ENCODE measurements around the gene RND1. TPM values are rescaled to one million over a fixed set of nuclear protein-coding genes. Genes with fewer than 3 reads are reported as not detected.
"Not testable (repeated sequence)": the region's sequence is repeated elsewhere in the genome, so short reads cannot be mapped to it uniquely, and the experiment has no call there.

The RND1 gene
- total RNA-seq = 1 to 10 TPM; 1.1 to 3.5 (median 2.4) TPM
- long read RNA-seq, donor 1, partial matches to known transcripts = 0 of 1 reads
- long read RNA-seq, donor 1, other reads (novel, unspliced or antisense) = 0 of 1 reads
- long read RNA-seq, donor 2 = 0 reads

DNA sequence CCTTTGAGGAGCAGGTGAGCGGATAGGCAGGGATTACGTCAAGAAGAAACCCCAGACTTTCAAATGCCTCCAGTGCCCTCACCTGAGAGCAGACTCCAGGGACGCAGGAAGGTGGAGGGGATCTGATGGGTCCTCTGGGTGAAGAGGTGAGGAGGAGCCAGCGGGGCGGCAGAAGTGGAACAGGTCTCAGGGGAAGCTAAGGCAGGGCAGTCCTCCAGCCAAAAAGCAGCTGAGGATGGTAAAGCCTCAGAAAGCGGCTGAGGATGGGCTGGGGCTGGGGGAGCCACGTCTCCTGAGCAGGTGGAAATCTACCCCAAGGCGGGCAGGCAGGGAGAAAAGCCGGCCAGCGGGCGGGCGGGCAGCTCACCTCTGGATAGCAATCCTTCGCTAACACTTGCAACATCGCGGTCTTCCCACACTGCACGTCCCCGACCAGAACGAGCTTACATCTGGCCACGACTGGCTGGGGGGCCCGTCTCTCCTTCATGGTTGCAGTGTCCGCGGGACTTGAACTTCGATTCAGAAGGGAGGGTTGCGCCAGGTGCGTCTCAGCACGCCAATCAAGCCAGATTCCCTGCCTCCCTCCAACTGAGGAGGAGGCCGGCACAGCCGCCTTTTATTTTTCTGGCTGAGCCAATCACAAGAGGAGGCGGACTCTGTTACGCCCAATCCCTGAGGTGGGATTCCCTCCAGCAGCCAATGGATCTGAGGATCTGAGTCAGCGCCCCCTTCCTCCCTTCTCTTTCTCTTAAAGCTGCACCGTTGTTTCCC lies at the start of gene RND1:
Gene RND1, minus strand, starts transcription at position 590 of the 771 bp plus-strand sequence. Its CDS starts 103 bp downstream, at position 487.
- intact Hi-C loops (cut with DNase I, micrococcal nuclease) = no loop called here

DNA sequence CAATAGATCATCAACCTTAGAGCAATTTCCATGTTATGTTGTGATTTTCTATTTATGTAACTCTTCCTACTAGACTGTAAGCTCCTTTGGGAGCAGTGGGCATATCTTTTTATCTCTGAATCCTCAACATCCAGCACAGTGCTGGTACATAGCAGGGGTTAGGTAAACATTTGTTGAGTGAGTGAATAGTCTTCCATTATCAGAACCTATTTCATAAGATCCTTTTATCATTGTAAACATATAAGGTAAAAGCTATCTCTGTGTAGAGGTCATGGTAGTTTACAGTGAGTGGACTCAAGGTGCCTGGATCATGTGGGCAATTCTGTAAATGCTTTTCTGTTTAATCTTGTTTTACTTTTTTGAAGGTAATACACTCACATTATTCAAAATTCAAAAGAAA lies 44.5 kb upstream of the RND1 start:
- TF ChIP-seq, protein P1, sequence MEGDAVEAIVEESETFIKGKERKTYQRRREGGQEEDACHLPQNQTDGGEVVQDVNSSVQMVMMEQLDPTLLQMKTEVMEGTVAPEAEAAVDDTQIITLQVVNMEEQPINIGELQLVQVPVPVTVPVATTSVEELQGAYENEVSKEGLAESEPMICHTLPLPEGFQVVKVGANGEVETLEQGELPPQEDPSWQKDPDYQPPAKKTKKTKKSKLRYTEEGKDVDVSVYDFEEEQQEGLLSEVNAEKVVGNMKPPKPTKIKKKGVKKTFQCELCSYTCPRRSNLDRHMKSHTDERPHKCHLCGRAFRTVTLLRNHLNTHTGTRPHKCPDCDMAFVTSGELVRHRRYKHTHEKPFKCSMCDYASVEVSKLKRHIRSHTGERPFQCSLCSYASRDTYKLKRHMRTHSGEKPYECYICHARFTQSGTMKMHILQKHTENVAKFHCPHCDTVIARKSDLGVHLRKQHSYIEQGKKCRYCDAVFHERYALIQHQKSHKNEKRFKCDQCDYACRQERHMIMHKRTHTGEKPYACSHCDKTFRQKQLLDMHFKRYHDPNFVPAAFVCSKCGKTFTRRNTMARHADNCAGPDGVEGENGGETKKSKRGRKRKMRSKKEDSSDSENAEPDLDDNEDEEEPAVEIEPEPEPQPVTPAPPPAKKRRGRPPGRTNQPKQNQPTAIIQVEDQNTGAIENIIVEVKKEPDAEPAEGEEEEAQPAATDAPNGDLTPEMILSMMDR (IDR thresholded peaks at IDR 0.05) = no peak
- H3K4me1 ChIP-seq (ENCODE audit: low read depth) = no peaks in the 10 kb centered on the region
- ATAC-seq (no peak), DNase-seq (no peak)
- no peaks in the 10 kb centered on the region for H3K36me3 ChIP-seq (ENCODE audit: low read depth)
- H3K9me3 ChIP-seq = no peaks in the 10 kb centered on the region
- intact Hi-C loops (cut with DNase I, micrococcal nuclease) = no loop called here
- no peak overlapping the region for H3K4me3 ChIP-seq

More for the DNA sequence above, at the start of gene RND1:
- TF ChIP-seq, protein P1 (IDR thresholded peaks at IDR 0.05) = no peak
- Histone ChIP-seq H3K36me3 (ENCODE audit: low read depth) (no peaks in the 10 kb centered on the region), H3K4me1 (ENCODE audit: low read depth) (peaks cover 14% of the 10 kb centered on the region), H3K4me3 (peak within 1 kb of the TSS; percentile 7), H3K9me3 (no peaks in the 10 kb centered on the region)
- DNase-seq (peak; percentile 86 to 93 (median 87)), ATAC-seq (peak; percentile 95)

DNA sequence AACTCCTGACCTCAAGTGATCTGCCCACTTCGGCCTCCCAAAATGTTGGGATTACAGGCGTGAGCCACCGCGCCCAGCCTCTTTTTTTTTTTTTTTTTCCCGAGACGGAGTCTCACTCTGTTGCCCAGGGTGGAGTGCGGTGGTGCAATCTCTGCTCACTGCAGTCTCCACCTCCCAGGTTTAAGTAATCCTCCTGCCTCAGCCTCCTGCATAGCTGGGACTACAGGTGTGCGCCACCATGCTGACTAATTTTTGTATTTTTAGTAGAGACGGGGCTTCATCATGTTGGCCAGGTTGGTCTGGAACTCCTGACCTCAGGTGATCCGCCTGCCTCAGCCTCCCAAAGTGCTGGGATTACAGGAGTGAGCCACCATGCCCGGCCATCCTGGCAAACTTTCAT lies 44.0 kb upstream of the RND1 start:
- H3K4me3 ChIP-seq; intact Hi-C loops (cut with DNase I, micrococcal nuclease); H3K9me3 ChIP-seq; H3K36me3 ChIP-seq (ENCODE audit: low read depth); ATAC-seq; DNase-seq; H3K4me1 ChIP-seq (ENCODE audit: low read depth): not testable (repeated sequence)

DNA sequence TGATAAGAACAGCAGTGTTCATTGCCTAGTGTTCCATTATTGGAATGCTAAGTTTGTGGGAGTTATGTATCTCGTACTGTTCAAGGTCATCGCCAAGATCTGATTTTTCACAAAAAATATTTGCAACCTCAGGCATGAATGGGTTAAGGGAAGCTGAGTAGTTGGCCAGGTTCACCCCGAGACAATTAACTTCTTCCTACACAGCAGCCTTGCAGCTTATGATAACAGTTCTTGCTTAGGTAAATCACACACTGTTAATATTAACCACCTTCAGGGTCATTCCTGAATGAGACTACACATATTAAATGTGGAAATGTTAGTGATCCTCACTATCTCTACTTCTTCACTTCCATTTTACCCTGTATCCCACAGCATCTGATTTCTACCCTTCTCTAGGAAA lies 41.6 kb upstream of the RND1 start:
- TF ChIP-seq, protein P1 (IDR thresholded peaks at IDR 0.05) = no peak
- Histone ChIP-seq H3K36me3 (ENCODE audit: low read depth) (no peaks in the 10 kb centered on the region), H3K9me3 (no peaks in the 10 kb centered on the region), H3K4me3 (no peak overlapping the region), H3K4me1 (ENCODE audit: low read depth) (no peaks in the 10 kb centered on the region)
- DNase-seq (no peak), ATAC-seq (no peak)
- intact Hi-C loops (cut with DNase I, micrococcal nuclease) = no loop called here

DNA sequence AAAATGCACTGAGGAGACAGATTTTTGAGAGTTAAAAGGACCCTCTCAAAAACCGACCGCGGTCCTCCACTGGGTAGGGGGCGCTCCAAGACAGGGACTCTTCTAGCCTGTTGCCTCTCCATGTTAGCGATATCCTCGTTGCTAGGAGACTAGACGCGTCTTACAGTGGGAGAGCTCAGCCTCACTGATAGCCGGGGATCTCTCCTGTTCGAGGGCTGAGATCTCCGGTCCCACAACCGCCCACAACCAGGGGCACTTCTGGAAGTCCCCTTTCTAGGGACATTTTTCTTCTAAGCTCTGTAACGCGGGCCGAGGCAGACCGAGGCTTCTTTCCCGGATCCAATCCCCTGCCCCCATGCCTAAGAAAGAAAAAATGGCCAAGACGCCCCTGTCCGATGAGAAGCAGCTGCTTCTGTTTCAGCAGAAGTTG lies 38.3 kb upstream of the RND1 start:
- Histone ChIP-seq H3K9me3 (no peaks in the 10 kb centered on the region), H3K36me3 (ENCODE audit: low read depth) (no peaks in the 10 kb centered on the region), H3K4me3 (no peak overlapping the region), H3K4me1 (ENCODE audit: low read depth) (no peaks in the 10 kb centered on the region)
- DNase-seq (peak; percentile 72 to 86 (median 76)), ATAC-seq (peak; percentile 95)
- intact Hi-C loops (cut with DNase I, micrococcal nuclease) = no loop called here
- TF ChIP-seq, protein P1 (IDR thresholded peaks at IDR 0.05) = peak; percentile 32

DNA sequence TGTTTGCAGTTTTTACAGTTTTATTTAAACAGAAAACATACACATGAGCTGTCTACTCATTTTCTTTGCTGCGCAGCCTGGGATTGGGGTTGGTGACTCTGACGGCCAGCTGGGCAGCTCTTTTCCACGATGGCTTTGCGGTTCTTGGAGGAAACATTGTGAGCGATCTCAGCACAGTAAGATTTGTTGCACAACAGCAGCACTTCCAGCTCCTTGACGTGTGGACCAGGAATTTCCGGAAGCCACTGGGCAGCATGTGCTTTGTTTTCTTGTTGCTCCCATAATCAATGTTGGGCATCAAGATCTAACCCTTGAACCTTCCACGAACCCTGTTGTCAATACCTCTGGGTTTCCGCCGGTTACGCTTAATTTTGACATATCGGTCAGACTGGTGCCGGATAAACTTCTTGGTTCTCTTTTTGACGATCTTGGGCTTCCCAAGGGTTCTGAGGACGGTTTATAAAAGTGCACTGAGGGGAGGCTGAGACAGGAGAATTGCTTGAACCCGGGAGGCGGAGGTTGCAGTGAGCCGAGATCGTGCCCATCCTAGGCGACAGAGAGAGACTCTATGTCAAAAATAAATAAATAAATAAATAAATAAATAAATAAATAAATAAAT lies 37.8 kb upstream of the RND1 start:
- no peak for ATAC-seq
- intact Hi-C loops (cut with DNase I, micrococcal nuclease) = no loop called here
- no peaks in the 10 kb centered on the region for H3K9me3 ChIP-seq
- H3K4me3 ChIP-seq = no peak overlapping the region
- no peak for DNase-seq
- H3K4me1 ChIP-seq (ENCODE audit: low read depth) = no peaks in the 10 kb centered on the region
- no peaks in the 10 kb centered on the region for H3K36me3 ChIP-seq (ENCODE audit: low read depth)
- TF ChIP-seq, protein P1 (IDR thresholded peaks at IDR 0.05) = no peak

Data from mucosa of descending colon (tissue), 3 donors.